Measurements from ENCODE around the gene GPR158.

Gene GPR158

DNA sequence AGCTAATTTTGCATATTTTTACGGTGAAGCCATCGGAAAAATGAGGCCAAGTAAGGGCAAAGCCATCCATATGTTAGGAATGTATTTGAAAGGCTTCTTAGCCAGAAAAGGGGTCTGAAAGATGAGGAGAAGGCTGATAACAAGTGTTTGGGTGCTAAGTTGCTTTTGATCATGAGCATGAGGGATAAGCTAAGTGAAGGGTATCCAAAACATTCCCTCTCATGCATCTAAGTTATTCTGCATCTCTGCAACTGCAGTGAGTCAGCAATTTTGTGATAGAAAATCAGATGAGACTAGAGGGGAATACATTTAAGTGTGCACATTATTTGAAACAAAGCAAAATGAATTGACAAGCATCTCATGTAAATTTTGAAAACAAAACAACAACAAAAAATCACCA is 282.8 kb downstream of the GPR158 start:
- Histone ChIP-seq H3K9ac (ENCODE audit: low read length) (no peak overlapping the region), H3K27me3 (ENCODE audit: control insufficient read depth, insufficient read depth, low read length) (no peaks in the 10 kb centered on the region), H3K36me3 (ENCODE audit: control insufficient read depth, insufficient read depth, low read length) (no peaks in the 10 kb centered on the region), H3K4me1 (ENCODE audit: control insufficient read depth, insufficient read depth, low read length) (no peaks in the 10 kb centered on the region), H3K4me3 (ENCODE audit: low read length) (no peak overlapping the region), H3K27ac (ENCODE audit: low read depth, low read length) (no peak overlapping the region)

GRCh38 chr10:25465582-25466372 is 291.0 kb downstream of the GPR158 start:
- Histone ChIP-seq H3K9ac (ENCODE audit: low read length) (no peak overlapping the region), H3K4me1 (ENCODE audit: control insufficient read depth, insufficient read depth, low read length) (no peaks in the 10 kb centered on the region), H3K36me3 (ENCODE audit: control insufficient read depth, insufficient read depth, low read length) (no peaks in the 10 kb centered on the region), H3K27me3 (ENCODE audit: control insufficient read depth, insufficient read depth, low read length) (no peaks in the 10 kb centered on the region), H3K4me3 (ENCODE audit: low read length) (no peak overlapping the region), H3K27ac (ENCODE audit: low read depth, low read length) (no peak overlapping the region)

DNA sequence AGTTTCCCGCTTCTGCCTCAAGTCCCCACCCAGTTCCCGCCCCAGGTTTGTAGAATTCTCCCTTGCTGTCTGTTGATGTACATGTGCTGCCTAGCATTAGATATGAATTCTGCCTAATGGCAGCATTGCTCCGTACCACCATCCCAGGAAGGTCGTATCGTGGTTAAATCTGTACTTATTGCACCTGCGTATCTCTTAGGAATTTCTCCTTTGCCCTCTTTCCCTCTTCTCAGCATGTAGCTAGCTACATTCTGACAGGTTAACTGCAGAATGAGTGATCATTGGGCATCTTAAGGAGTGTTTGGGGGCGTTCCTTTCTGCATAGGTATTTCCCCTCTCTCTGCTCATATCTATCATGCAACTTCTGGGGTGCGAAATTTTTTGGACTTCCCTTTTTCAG is 293.1 kb downstream of the GPR158 start:
- H3K36me3 ChIP-seq (ENCODE audit: control insufficient read depth, insufficient read depth, low read length), result no peaks in the 10 kb centered on the region
- no peak overlapping the region for H3K4me3 ChIP-seq (ENCODE audit: low read length)
- no peaks in the 10 kb centered on the region for H3K4me1 ChIP-seq (ENCODE audit: control insufficient read depth, insufficient read depth, low read length)
- H3K9ac ChIP-seq (ENCODE audit: low read length), result no peak overlapping the region
- H3K27ac ChIP-seq (ENCODE audit: low read depth, low read length), result no peak overlapping the region
- no peaks in the 10 kb centered on the region for H3K27me3 ChIP-seq (ENCODE audit: control insufficient read depth, insufficient read depth, low read length)

- Histone ChIP-seq H3K9ac (ENCODE audit: low read length) (no peak overlapping the region), H3K4me1 (ENCODE audit: control insufficient read depth, insufficient read depth, low read length) (no peaks in the 10 kb centered on the region), H3K4me3 (ENCODE audit: low read length) (no peak overlapping the region), H3K27ac (ENCODE audit: low read depth, low read length) (no peak overlapping the region), H3K36me3 (ENCODE audit: control insufficient read depth, insufficient read depth, low read length) (no peaks in the 10 kb centered on the region), H3K27me3 (ENCODE audit: control insufficient read depth, insufficient read depth, low read length) (no peaks in the 10 kb centered on the region)
Measured at GRCh38 chr10:25481467-25481866, 306.7 kb downstream of the GPR158 start.

GRCh38 chr10:25483999-25484398 is 309.2 kb downstream of the GPR158 start:
- H3K4me3 ChIP-seq (ENCODE audit: low read length), result no peak overlapping the region
- no peak overlapping the region for H3K9ac ChIP-seq (ENCODE audit: low read length)
- no peak overlapping the region for H3K27ac ChIP-seq (ENCODE audit: low read depth, low read length)
- H3K36me3 ChIP-seq (ENCODE audit: control insufficient read depth, insufficient read depth, low read length), result no peaks in the 10 kb centered on the region
- no peaks in the 10 kb centered on the region for H3K27me3 ChIP-seq (ENCODE audit: control insufficient read depth, insufficient read depth, low read length)
- no peaks in the 10 kb centered on the region for H3K4me1 ChIP-seq (ENCODE audit: control insufficient read depth, insufficient read depth, low read length)

- no peak overlapping the region for H3K9ac ChIP-seq (ENCODE audit: low read length)
- H3K27me3 ChIP-seq (ENCODE audit: control insufficient read depth, insufficient read depth, low read length), result no peaks in the 10 kb centered on the region
- H3K4me3 ChIP-seq (ENCODE audit: low read length), result no peak overlapping the region
- no peak overlapping the region for H3K27ac ChIP-seq (ENCODE audit: low read depth, low read length)
- no peaks in the 10 kb centered on the region for H3K36me3 ChIP-seq (ENCODE audit: control insufficient read depth, insufficient read depth, low read length)
- H3K4me1 ChIP-seq (ENCODE audit: control insufficient read depth, insufficient read depth, low read length), result no peaks in the 10 kb centered on the region
Measured at GRCh38 chr10:25487266-25487665, 312.5 kb downstream of the GPR158 start.

DNA sequence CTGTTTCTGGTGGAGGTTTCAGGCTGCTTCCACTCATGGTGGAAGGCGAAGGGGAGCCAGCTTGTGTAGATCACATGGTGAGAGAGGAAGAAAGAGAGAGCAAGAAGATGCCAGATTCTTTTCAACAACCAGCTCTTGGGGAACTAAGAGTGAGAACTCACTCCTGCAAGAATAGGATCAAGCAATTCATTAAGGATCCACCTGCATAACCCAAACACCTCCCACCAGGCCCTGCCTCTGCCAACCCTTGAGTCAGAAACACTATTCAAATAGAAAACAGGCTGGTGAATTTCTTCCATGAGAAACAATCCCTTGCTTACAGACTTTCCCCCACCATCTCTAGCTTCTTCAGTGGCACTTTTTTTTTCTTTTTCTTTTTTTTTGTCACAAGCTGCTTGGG is 317.2 kb downstream of the GPR158 start:
- no peaks in the 10 kb centered on the region for H3K36me3 ChIP-seq (ENCODE audit: control insufficient read depth, insufficient read depth, low read length)
- no peak overlapping the region for H3K27ac ChIP-seq (ENCODE audit: low read depth, low read length)

GRCh38 chr10:25492680-25493079 is 317.9 kb downstream of the GPR158 start:
- Histone ChIP-seq H3K4me3 (ENCODE audit: low read length) (no peak overlapping the region), H3K9ac (ENCODE audit: low read length) (no peak overlapping the region), H3K4me1 (ENCODE audit: control insufficient read depth, insufficient read depth, low read length) (no peaks in the 10 kb centered on the region), H3K27me3 (ENCODE audit: control insufficient read depth, insufficient read depth, low read length) (no peaks in the 10 kb centered on the region), H3K36me3 (ENCODE audit: control insufficient read depth, insufficient read depth, low read length) (no peaks in the 10 kb centered on the region), H3K27ac (ENCODE audit: low read depth, low read length) (no peak overlapping the region)

More for the DNA sequence above, 317.2 kb downstream of the GPR158 start:
- Histone ChIP-seq H3K4me3 (ENCODE audit: low read length) (no peak overlapping the region), H3K9ac (ENCODE audit: low read length) (no peak overlapping the region), H3K4me1 (ENCODE audit: control insufficient read depth, insufficient read depth, low read length) (no peaks in the 10 kb centered on the region), H3K27me3 (ENCODE audit: control insufficient read depth, insufficient read depth, low read length) (no peaks in the 10 kb centered on the region)

DNA sequence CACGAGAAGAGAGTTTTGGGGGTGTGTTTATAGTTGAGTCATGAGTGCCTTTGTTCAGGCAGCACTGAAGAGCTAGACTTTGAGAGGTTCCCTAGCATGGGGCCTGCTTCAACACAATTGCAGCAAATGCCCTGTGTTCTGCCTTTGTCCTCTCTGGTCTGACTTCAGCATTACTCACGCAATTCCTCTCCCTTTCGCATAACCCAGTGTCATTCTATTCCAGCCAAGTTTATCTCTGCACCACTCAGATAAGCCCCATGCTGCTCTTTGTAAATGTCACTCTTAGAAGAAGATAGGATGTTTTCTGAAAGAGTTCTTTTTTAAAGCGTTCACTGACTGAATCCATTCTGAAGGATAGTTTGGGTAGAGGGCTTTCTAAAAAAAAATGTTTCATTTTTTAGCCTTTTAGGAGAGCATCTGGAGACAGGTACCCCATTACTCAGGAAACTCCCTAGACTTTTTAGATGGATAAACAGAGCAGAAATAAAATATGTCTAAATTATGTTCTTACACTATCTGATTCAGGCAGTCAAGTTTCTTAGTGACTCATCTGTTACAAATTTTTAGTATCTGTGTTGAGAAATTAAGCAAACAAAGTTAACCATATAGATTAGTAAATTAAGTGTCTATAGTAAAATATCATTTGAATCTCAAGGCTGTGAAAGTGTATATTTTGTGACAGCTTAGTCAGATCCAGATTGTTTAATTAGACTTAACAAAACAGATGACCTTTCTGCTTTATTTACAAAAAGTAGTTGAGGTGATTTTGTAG is 318.5 kb downstream of the GPR158 start:
- H3K4me3 ChIP-seq (ENCODE audit: low read length), result no peak overlapping the region
- H3K27me3 ChIP-seq (ENCODE audit: control insufficient read depth, insufficient read depth, low read length), result no peaks in the 10 kb centered on the region
- no peak overlapping the region for H3K27ac ChIP-seq (ENCODE audit: low read depth, low read length)
- H3K9ac ChIP-seq (ENCODE audit: low read length), result no peak overlapping the region
- H3K4me1 ChIP-seq (ENCODE audit: control insufficient read depth, insufficient read depth, low read length), result no peaks in the 10 kb centered on the region
- no peaks in the 10 kb centered on the region for H3K36me3 ChIP-seq (ENCODE audit: control insufficient read depth, insufficient read depth, low read length)

DNA sequence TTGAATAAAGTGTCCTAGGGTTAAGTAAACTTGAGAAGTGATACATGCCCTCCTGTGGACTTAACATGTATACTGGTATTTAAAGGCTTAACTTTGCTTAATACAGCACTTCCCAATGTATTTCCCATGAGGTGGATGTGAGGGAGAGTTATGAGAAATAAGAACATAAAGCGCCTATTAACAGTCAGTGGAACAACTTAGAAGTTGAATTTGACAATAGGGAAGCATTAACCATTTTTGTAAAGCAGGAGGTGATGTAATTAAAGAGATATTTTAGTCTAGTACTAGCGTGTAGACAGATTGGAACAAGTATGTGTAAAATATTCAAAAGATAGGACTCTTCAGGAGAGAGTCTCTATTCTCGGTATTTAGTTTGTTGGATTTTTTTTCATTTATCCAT is 322.4 kb downstream of the GPR158 start:
- Histone ChIP-seq H3K4me1 (ENCODE audit: control insufficient read depth, insufficient read depth, low read length) (no peaks in the 10 kb centered on the region), H3K27ac (ENCODE audit: low read depth, low read length) (no peak overlapping the region), H3K36me3 (ENCODE audit: control insufficient read depth, insufficient read depth, low read length) (no peaks in the 10 kb centered on the region), H3K9ac (ENCODE audit: low read length) (no peak overlapping the region), H3K27me3 (ENCODE audit: control insufficient read depth, insufficient read depth, low read length) (no peaks in the 10 kb centered on the region), H3K4me3 (ENCODE audit: low read length) (no peak overlapping the region)

- H3K27me3 ChIP-seq (ENCODE audit: control insufficient read depth, insufficient read depth, low read length), result no peaks in the 10 kb centered on the region
- no peak overlapping the region for H3K4me3 ChIP-seq (ENCODE audit: low read length)
- no peaks in the 10 kb centered on the region for H3K4me1 ChIP-seq (ENCODE audit: control insufficient read depth, insufficient read depth, low read length)
- no peak overlapping the region for H3K9ac ChIP-seq (ENCODE audit: low read length)
- H3K27ac ChIP-seq (ENCODE audit: low read depth, low read length), result no peak overlapping the region
- H3K36me3 ChIP-seq (ENCODE audit: control insufficient read depth, insufficient read depth, low read length), result no peaks in the 10 kb centered on the region
Measured at GRCh38 chr10:25498645-25499044, 323.8 kb downstream of the GPR158 start.

DNA sequence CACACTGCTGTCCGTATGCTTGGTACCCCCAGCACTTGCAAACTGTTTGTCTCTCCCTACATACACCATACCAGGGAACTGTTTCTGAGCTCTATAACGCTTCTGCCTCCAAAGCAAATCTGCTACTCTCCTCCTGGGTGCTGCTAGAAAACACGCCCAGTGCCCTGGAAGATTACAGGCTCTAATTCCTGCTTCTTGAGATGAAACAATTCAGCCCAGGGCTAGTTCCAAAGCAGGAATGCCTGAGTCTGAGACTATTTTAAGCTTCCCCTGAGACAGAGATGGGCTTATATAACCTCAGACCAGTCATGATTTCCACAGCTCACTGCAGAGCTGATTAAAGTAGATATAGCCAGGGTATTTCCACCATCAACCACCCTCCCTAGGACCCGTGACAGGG is 327.1 kb downstream of the GPR158 start:
- H3K36me3 ChIP-seq (ENCODE audit: control insufficient read depth, insufficient read depth, low read length), result no peaks in the 10 kb centered on the region
- H3K4me3 ChIP-seq (ENCODE audit: low read length), result no peak overlapping the region
- no peak overlapping the region for H3K27ac ChIP-seq (ENCODE audit: low read depth, low read length)
- H3K27me3 ChIP-seq (ENCODE audit: control insufficient read depth, insufficient read depth, low read length), result no peaks in the 10 kb centered on the region
- H3K9ac ChIP-seq (ENCODE audit: low read length), result no peak overlapping the region
- H3K4me1 ChIP-seq (ENCODE audit: control insufficient read depth, insufficient read depth, low read length), result no peaks in the 10 kb centered on the region

GRCh38 chr10:25502453-25502852 is 327.7 kb downstream of the GPR158 start:
- Histone ChIP-seq H3K36me3 (ENCODE audit: control insufficient read depth, insufficient read depth, low read length) (no peaks in the 10 kb centered on the region), H3K9ac (ENCODE audit: low read length) (no peak overlapping the region), H3K27ac (ENCODE audit: low read depth, low read length) (no peak overlapping the region), H3K27me3 (ENCODE audit: control insufficient read depth, insufficient read depth, low read length) (no peaks in the 10 kb centered on the region), H3K4me1 (ENCODE audit: control insufficient read depth, insufficient read depth, low read length) (no peaks in the 10 kb centered on the region), H3K4me3 (ENCODE audit: low read length) (no peak overlapping the region)

All from rectal smooth muscle tissue (tissue), 1 donor.